Parathyroid adenoma (tissue), 2 donors: ENCODE results near the gene S100B.

Experiments
- H2AFZ ChIP-seq: fragments of 300-600 bp; sonication (generic); one replicate; pipeline ENCODE4 v1.7.0; 2017; ENCODE audit warnings: antibody characterized with exemption, mild to moderate bottlenecking
- H3K27ac ChIP-seq: fragments of 300-600 bp; sonication (generic); one replicate; pipeline ENCODE4 v1.7.0; 2017
- H3K27me3 ChIP-seq: fragments of 300-600 bp; sonication (generic); one replicate; pipeline ENCODE4 v1.7.0; 2017; ENCODE audit warnings: low read length; ENCODE audit not compliant: control insufficient read depth, insufficient read depth
- H3K36me3 ChIP-seq: fragments of 300-600 bp; sonication (generic); one replicate; pipeline ENCODE4 v1.7.0; 2017; ENCODE audit warnings: low read length; ENCODE audit not compliant: control insufficient read depth, insufficient read depth
- H3K4me1 ChIP-seq: fragments of 300-600 bp; sonication (generic); one replicate; pipeline ENCODE4 v1.7.0; 2017; ENCODE audit warnings: control low read depth
- H3K4me2 ChIP-seq: fragments of 300-600 bp; sonication (generic); one replicate; pipeline ENCODE4 v1.7.0; 2017; ENCODE audit warnings: low read length
- H3K4me3 ChIP-seq: fragments of 300-600 bp; sonication (generic); one replicate; pipeline ENCODE4 v1.7.0; 2017; ENCODE audit warnings: low read depth, low read length
- H3K79me2 ChIP-seq: fragments of 300-600 bp; sonication (generic); one replicate; pipeline ENCODE4 v1.7.0; 2017; ENCODE audit warnings: control low read depth
- H3K9ac ChIP-seq: fragments of 300-600 bp; sonication (generic); one replicate; pipeline ENCODE4 v1.7.0; 2017; ENCODE audit warnings: mild to moderate bottlenecking
- H3K9me3 ChIP-seq: fragments of 300-600 bp; sonication (generic); one replicate; pipeline ENCODE4 v1.7.0; 2017; ENCODE audit warnings: low read length; ENCODE audit not compliant: control insufficient read depth
- CTCF ChIP-seq: fragments of 300-600 bp; sonication (generic); IDR thresholded peaks from one replicate; pipeline ENCODE4 v1.7.0; 2017; ENCODE audit warnings: antibody characterized with exemption, mild to moderate bottlenecking
- donor health status: primary hyperparathyroidism.

S100B gene

GRCh38 chr21:46618738-46619379, 14.0 kb upstream of the S100B start:
- no peak for TF ChIP-seq CTCF
- H3K79me2 ChIP-seq = no peaks in the 10 kb centered on the region
- H3K4me1 ChIP-seq = no peaks in the 10 kb centered on the region
- no peak overlapping the region for H3K9ac ChIP-seq
- no peaks in the 10 kb centered on the region for H3K36me3 ChIP-seq
- H3K4me3 ChIP-seq = no peak overlapping the region
- no peak overlapping the region for H2AFZ ChIP-seq
- no peaks in the 10 kb centered on the region for H3K9me3 ChIP-seq
- no peak overlapping the region for H3K4me2 ChIP-seq
- no peaks in the 10 kb centered on the region for H3K27me3 ChIP-seq
- H3K27ac ChIP-seq = no peak overlapping the region

- no peaks in the 10 kb centered on the region for H3K4me1 ChIP-seq
- no peaks in the 10 kb centered on the region for H3K9me3 ChIP-seq
- H3K79me2 ChIP-seq = no peaks in the 10 kb centered on the region
- H3K9ac ChIP-seq = no peak overlapping the region
- no peak overlapping the region for H3K4me2 ChIP-seq
- no peaks in the 10 kb centered on the region for H3K36me3 ChIP-seq
- no peak overlapping the region for H3K27ac ChIP-seq
- H2AFZ ChIP-seq = no peak overlapping the region
- H3K27me3 ChIP-seq = no peaks in the 10 kb centered on the region
- no peak overlapping the region for H3K4me3 ChIP-seq
- no peak for TF ChIP-seq CTCF
Measured at GRCh38 chr21:46617267-46618051, 12.6 kb upstream of the S100B start.

GRCh38 chr21:46616656-46617055, 11.8 kb upstream of the S100B start:
- no peak overlapping the region for H3K9ac ChIP-seq
- H3K4me1 ChIP-seq = no peaks in the 10 kb centered on the region
- H3K36me3 ChIP-seq = no peaks in the 10 kb centered on the region
- TF ChIP-seq CTCF = no peak
- no peaks in the 10 kb centered on the region for H3K27me3 ChIP-seq
- no peak overlapping the region for H3K4me3 ChIP-seq
- no peaks in the 10 kb centered on the region for H3K79me2 ChIP-seq
- no peaks in the 10 kb centered on the region for H3K9me3 ChIP-seq
- H2AFZ ChIP-seq = no peak overlapping the region
- H3K27ac ChIP-seq = no peak overlapping the region
- no peak overlapping the region for H3K4me2 ChIP-seq

- no peak overlapping the region for H3K4me3 ChIP-seq
- no peaks in the 10 kb centered on the region for H3K79me2 ChIP-seq
- no peak for TF ChIP-seq CTCF
- no peaks in the 10 kb centered on the region for H3K4me1 ChIP-seq
- no peaks in the 10 kb centered on the region for H3K36me3 ChIP-seq
- no peak overlapping the region for H3K27ac ChIP-seq
- H3K4me2 ChIP-seq = no peak overlapping the region
- H3K27me3 ChIP-seq = no peaks in the 10 kb centered on the region
- no peak overlapping the region for H2AFZ ChIP-seq
- no peak overlapping the region for H3K9ac ChIP-seq
- no peaks in the 10 kb centered on the region for H3K9me3 ChIP-seq
Measured at GRCh38 chr21:46616050-46616449, 11.2 kb upstream of the S100B start.

GRCh38 chr21:46613391-46613790, 8.5 kb upstream of the S100B start:
- H3K27ac ChIP-seq = no peak overlapping the region
- no peak overlapping the region for H3K4me3 ChIP-seq
- H3K4me1 ChIP-seq = no peaks in the 10 kb centered on the region
- H3K27me3 ChIP-seq = no peaks in the 10 kb centered on the region
- no peak overlapping the region for H3K4me2 ChIP-seq
- no peaks in the 10 kb centered on the region for H3K9me3 ChIP-seq
- no peak for TF ChIP-seq CTCF
- H3K79me2 ChIP-seq = no peaks in the 10 kb centered on the region
- H3K9ac ChIP-seq = no peak overlapping the region
- H3K36me3 ChIP-seq = no peaks in the 10 kb centered on the region
- no peak overlapping the region for H2AFZ ChIP-seq
